HG02852 (cell line): Measurements from ENCODE around the gene NBEAL2.
"Not testable (repeated sequence)": the region's sequence is repeated elsewhere in the genome, so short reads cannot be mapped to it uniquely, and the experiment has no call there.

Experiments used
- ATAC-seq: cut with Tn5 transposase; IDR thresholded peaks from one replicate; pipeline ENCODE4 v1.9.1; 2021; ENCODE audit warnings: mild to moderate bottlenecking, moderate library complexity; ENCODE audit not compliant: unreplicated experiment

The NBEAL2 gene

GRCh38 chr3:47035645-47036044 is 56.2 kb downstream of the NBEAL2 start:
- ATAC-seq, result no peak

GRCh38 chr3:47036145-47036544 is 56.7 kb downstream of the NBEAL2 start:
- no peak for ATAC-seq

GRCh38 chr3:47037302-47037701 is 57.8 kb downstream of the NBEAL2 start:
- ATAC-seq, result not testable (repeated sequence)

- ATAC-seq, result no peak
Observed at GRCh38 chr3:47041114-47041513, 61.6 kb downstream of the NBEAL2 start.

- ATAC-seq, result no peak
Observed at GRCh38 chr3:47042231-47042791, 62.8 kb downstream of the NBEAL2 start.

GRCh38 chr3:47047069-47047468 is 67.6 kb downstream of the NBEAL2 start:
- no peak for ATAC-seq

GRCh38 chr3:47047673-47048072 is 68.2 kb downstream of the NBEAL2 start:
- ATAC-seq, result no peak

GRCh38 chr3:47054412-47054811 is 74.9 kb downstream of the NBEAL2 start:
- no peak for ATAC-seq

- no peak for ATAC-seq
Observed at GRCh38 chr3:47056705-47057104, 77.2 kb downstream of the NBEAL2 start.

- ATAC-seq, result no peak
Observed at GRCh38 chr3:47057212-47057671, 77.8 kb downstream of the NBEAL2 start.
